WTC11 (cell line): ENCODE measurements around the gene ST6GALNAC3.

Experiments
- ATF6 ChIP-seq: sonication (generic); formaldehyde crosslinking; IDR thresholded peaks from 2 replicates; pipeline ENCODE4 v1.8.1; 2023; ENCODE audit warnings: mild to moderate bottlenecking, missing genetic modification reagents
- E2F4 ChIP-seq: sonication (generic); formaldehyde crosslinking; IDR thresholded peaks from 2 replicates; pipeline ENCODE4 v1.8.1; 2022; ENCODE audit warnings: low read depth, mild to moderate bottlenecking, moderate library complexity, missing genetic modification reagents, borderline replicate concordance
- ZNF121 ChIP-seq: sonication (generic); formaldehyde crosslinking; IDR thresholded peaks from 2 replicates; pipeline ENCODE4 v1.8.0; 2023; ENCODE audit warnings: missing genetic modification reagents
- ZNF281 ChIP-seq: sonication (generic); formaldehyde crosslinking; IDR thresholded peaks from 2 replicates; pipeline ENCODE4 v1.8.0; 2023; ENCODE audit warnings: mild to moderate bottlenecking, missing genetic modification reagents

GRCh38 chr1:76507376-76507775 is 432.8 kb downstream of the ST6GALNAC3 start:
- TF ChIP-seq ZNF281 (CRISPR knock-in tag) (no peak), E2F4 (CRISPR knock-in tag) (no peak), ZNF121 (CRISPR knock-in tag) (no peak), ATF6 (CRISPR knock-in tag) (no peak)
